IPS-NIHi11 (cell line): ENCODE data around the gene TOX3.
A peak's percentile ranks its signal among the peaks of the same experiment; 100 is the strongest.

Source experiments
- DNase-seq: peaks from one replicate; pipeline ENCODE4 v3.0.0; 2012; ENCODE audit warnings: mixed read lengths, low spot score

TOX3 gene

GRCh38 chr16:52547004-52547833, at the start of gene TOX3:
TOX3 (minus strand) TSS chr16:52547143; CDS start chr16:52546723, 420 bp downstream.
- DNase-seq = peak; percentile 69

GRCh38 chr16:52592778-52593177, 45.8 kb upstream of the TOX3 start:
- DNase-seq = no peak

GRCh38 chr16:52591934-52592592, 45.1 kb upstream of the TOX3 start:
- no peak for DNase-seq

- DNase-seq = no peak
These were observed 44.5 kb upstream of the TOX3 start for GRCh38 chr16:52591471-52591870.

- DNase-seq = no peak
These were observed 39.2 kb upstream of the TOX3 start for GRCh38 chr16:52586159-52586558.

- no peak for DNase-seq
These were observed 37.7 kb upstream of the TOX3 start for GRCh38 chr16:52584354-52585320.

GRCh38 chr16:52581530-52581929, 34.6 kb upstream of the TOX3 start:
- DNase-seq = no peak

GRCh38 chr16:52580488-52580887, 33.5 kb upstream of the TOX3 start:
- DNase-seq = no peak

GRCh38 chr16:52578829-52579498, 32.0 kb upstream of the TOX3 start:
- DNase-seq = no peak

GRCh38 chr16:52578007-52578828, 31.3 kb upstream of the TOX3 start:
- DNase-seq = no peak

GRCh38 chr16:52577130-52577706, 30.3 kb upstream of the TOX3 start:
- no peak for DNase-seq

GRCh38 chr16:52573365-52574299, 26.7 kb upstream of the TOX3 start:
- no peak for DNase-seq

GRCh38 chr16:52572656-52573055, 25.7 kb upstream of the TOX3 start:
- DNase-seq = no peak

GRCh38 chr16:52570495-52571091, 23.6 kb upstream of the TOX3 start:
- no peak for DNase-seq

GRCh38 chr16:52569701-52570100, 22.8 kb upstream of the TOX3 start:
- no peak for DNase-seq

- DNase-seq = no peak
These were observed 22.2 kb upstream of the TOX3 start for GRCh38 chr16:52568983-52569690.

- DNase-seq = no peak
These were observed 21.6 kb upstream of the TOX3 start for GRCh38 chr16:52568495-52568894.

- no peak for DNase-seq
These were observed 20.2 kb upstream of the TOX3 start for GRCh38 chr16:52567193-52567592.
